HG03457 (cell line): ENCODE results near the gene ALKAL2.

Experiments
- ATAC-seq: cut with Tn5 transposase; IDR thresholded peaks from one replicate; pipeline ENCODE4 v1.9.1; 2021; ENCODE audit warnings: moderate number of reproducible peaks; ENCODE audit not compliant: unreplicated experiment

ALKAL2 gene

GRCh38 chr2:290090-290722 is 2.3 kb upstream of the ALKAL2 start:
- no peak for ATAC-seq

- no peak for ATAC-seq
Observed at GRCh38 chr2:289362-290089, 1.6 kb upstream of the ALKAL2 start.

- ATAC-seq = no peak
Observed at GRCh38 chr2:288758-289361, 969 bp upstream of the ALKAL2 start.

- no peak for ATAC-seq
Observed at GRCh38 chr2:287471-287885, 413 bp downstream of the ALKAL2 start.

GRCh38 chr2:286774-287392 is 1.0 kb downstream of the ALKAL2 start:
- ATAC-seq = no peak

GRCh38 chr2:286035-286434 is 1.9 kb downstream of the ALKAL2 start:
- no peak for ATAC-seq

GRCh38 chr2:285531-285930 is 2.4 kb downstream of the ALKAL2 start:
- ATAC-seq = no peak

- ATAC-seq = no peak
Observed at GRCh38 chr2:284896-285492, 2.9 kb downstream of the ALKAL2 start.

- no peak for ATAC-seq
Observed at GRCh38 chr2:283996-284794, 3.7 kb downstream of the ALKAL2 start.

- no peak for ATAC-seq
Observed at GRCh38 chr2:282371-283263, 5.3 kb downstream of the ALKAL2 start.

GRCh38 chr2:281381-281780 is 6.5 kb downstream of the ALKAL2 start:
- ATAC-seq = no peak

- no peak for ATAC-seq
Observed at GRCh38 chr2:280650-281110, 7.2 kb downstream of the ALKAL2 start.

- ATAC-seq = no peak
Observed at GRCh38 chr2:279956-280649, 7.8 kb downstream of the ALKAL2 start.

GRCh38 chr2:279366-279765 is 8.5 kb downstream of the ALKAL2 start:
- ATAC-seq = no peak

GRCh38 chr2:278927-279320 is 9.0 kb downstream of the ALKAL2 start:
- no peak for ATAC-seq

GRCh38 chr2:278312-278926 is 9.5 kb downstream of the ALKAL2 start:
- no peak for ATAC-seq

GRCh38 chr2:275466-275865 is 12.4 kb downstream of the ALKAL2 start:
- peak; percentile 83 for ATAC-seq

GRCh38 chr2:274503-274902 is 13.4 kb downstream of the ALKAL2 start:
- ATAC-seq = no peak
